ENCODE data around the gene PROM1.

Gene PROM1

DNA sequence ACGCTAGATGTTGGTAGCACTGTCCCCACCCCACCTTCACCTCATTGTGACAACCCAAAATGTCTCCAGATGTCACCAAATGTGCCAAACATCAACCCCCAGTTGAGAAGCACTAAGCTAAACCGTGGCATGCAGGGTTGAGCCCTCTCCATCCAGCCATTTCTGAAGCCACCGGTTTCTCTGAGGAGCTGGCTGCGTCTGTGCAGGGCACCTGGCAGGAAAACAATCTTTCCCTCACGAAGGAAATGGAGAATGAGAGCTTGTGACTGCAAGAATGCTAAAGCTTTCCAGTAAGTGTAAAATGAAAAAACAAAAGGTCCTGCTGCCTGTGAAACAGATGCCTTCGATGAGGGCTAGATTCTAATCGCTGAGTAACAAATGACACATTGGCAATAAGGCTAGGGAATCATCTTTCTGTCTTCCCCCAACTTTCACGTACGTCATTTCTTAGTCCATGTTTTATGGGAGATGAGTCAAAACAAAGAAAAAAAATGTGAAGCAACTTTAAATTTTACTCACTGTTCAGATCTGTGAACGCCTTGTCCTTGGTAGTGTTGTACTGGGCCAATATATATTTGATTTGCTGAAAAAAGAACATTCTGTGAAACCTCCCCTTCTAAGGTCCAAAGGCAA is 59.9 kb downstream of the PROM1 start:
- DNase-seq, result no peak

DNA sequence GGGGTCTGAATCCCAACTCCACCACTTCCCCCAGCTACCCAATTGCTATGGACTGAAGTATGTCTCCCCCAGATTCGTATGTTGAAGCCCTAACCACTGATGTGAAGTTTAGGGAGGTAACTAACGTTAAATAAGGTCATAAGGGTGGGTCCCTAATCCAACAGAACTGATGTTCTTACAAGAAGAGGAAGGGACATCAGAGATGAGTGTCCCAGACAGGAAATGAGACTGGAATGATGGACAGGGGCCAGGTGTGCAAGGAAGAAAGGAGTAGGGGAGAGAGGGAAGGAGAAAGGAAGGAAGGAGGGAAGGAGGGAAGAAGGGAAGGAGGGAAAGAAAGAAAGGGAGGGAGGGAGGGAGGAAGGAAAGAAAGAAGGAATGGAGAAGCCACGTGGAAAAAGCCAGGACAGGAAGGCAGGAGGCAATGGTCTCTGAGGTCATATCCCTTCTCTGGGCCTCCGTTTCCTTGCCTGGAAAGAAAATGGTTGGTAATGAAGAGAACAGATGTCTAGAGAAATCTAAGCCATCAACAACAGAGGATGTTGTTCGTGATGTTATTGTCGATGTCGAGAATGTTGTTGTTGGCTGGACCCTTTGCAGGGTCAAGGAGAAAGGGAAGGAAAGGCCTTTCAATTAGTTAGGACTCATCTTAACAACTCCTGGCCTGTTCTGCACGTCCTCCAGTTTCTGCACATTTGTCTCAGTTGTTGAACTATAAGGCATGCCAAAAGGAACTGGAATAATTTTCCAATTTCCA is 61.8 kb downstream of the PROM1 start:
- DNase-seq, result no peak

DNA sequence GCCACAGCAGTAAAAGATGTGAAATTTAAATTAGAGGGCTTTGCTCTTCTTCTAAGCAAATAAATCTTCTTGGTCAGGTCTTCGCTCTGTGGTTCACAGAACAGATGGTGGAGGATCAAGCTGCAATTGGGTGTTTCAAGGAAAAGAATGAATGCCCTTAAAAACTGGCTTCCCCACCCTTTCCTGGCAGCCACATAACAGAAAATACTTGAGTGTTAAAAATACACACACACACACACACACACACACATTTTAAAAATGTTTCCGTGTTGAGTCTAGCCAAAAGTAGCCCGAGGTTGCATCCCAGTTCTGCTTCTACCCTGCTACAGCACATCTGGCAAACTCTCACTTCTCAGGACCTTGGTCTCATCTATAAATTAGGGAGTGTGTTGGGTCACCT is 64.2 kb downstream of the PROM1 start:
- DNase-seq, result no peak

DNA sequence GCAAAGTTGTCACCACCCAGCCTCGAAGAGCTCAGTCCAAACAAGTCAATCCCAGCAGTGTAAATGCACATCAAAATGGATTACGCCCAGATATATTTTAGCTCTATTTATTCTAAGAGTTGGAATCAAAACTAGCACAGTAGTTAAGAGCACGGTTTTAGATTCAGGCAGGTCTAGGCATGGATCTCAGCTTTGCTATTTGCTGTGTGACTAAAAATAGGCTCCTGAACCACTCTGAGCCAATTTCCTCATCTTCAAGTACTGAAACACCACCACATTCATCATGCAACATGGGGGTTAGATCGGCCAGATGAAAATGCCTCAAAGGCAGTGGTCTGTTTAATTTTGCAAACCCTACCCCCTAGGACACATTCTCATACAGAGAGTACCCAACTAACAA is 65.0 kb downstream of the PROM1 start:
- no peak for DNase-seq

DNA sequence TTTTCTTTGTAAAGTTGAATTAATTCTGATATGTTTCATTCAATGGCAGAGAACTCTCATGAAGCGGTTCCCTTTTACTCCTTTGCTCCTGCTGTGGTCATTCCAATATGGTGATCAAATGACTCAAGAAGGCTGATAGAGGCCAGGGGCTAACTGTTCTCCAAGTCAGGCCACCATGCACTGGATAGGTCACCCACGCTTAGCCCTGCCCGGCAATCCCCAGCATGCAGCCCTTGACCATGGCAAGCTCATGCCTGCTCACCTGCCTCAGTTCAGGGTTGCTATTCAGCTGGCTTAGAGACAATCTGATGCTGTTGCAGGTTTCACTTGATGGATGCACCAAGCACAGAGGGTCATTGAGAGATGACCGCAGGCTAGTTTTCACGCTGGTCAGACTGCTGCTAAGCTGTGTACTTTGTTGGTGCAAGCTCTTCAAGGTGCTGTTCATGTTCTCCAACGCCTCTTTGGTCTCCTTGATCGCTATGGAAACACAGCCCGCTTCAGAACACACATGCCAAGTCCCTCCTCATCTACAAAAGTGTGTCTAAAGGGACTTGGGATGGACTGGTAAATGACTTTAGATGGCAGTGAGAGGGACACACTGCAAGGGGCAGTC is 65.7 kb downstream of the PROM1 start:
- DNase-seq, result no peak

DNA sequence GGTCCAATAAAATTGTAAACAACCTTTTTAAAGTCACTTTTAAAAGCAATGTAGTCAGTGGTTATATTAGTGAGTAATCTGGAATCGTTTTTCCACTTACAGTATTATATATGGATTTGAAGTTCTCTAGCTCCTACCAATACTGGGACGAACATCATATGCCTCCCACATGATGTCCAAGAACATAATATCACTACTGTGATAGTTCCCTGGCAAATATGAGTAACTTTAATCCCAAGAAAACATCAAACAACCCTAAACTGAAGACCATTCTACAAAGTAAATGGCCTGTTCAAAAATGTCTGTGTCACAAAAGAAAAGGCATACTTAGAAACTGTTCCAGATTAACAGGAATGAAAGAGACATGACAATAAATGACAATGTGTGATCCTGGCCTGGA is 67.3 kb downstream of the PROM1 start:
- no peak for DNase-seq

DNA sequence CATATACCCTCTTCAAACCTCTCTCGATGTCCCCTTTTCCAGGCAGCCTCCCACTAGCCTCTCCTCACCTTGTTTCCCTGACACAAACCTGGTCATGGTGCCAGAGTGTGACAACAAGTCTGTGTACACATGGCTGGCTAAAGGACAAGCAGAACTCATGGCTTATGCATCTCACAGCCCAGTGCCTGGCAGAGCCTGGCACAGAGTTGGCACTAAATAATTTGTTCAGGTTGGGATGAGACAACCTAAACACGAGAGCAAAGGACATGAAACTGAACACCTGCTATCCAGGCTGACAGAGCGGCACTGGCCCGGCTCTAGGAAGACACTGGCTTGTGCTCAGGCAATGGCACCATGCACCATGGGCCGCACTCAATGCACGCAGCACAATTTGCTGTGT is 72.7 kb downstream of the PROM1 start:
- no peak for DNase-seq

DNA sequence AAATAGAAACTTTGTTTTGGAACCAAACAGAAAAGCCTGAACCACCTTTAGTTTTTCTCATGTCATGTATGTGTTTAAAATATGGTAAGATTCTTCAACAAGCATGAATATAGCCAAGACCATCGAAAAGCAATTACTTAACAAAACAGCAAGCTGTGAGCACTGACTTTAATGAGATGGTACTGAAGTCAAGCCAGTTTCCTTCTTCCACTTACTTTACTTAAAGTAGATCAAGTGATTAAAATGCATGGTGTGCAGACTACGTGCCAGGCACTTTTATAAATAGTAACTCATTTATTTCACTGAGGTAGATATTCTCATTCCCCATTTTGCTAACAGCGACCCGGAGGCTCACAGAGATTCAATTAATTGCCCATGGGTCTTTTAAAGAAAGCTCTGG is 74.7 kb downstream of the PROM1 start:
- DNase-seq, result no peak

DNA sequence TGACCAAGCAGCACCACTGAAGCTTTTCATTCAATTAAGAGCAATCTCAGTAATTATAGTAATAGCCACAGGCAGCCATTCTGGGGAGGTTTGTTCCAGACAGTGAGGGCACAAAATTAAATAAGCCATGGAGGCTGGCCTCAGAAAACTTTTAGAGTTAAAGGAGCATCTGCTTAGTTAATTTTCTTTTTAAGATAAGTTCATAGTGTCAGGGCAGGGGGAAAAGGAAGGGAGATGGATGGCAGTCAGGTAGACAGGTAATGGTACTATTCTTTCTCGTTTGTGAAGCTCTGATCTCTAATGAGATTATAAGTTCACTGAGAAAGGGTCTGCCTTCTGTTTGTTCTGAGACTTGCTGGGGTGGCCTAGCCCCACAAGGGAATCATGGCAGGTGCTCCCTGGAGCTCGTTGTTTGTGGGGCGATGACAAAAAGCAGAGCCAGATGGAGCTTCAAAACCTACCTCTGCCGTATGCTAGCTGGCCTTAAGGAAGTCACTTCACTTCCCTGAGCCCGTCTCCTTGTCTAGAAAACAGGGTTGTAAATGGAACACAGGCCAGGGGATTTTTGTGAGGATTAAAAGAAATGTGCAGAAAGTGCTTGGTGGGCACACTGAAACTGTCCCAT is 76.2 kb downstream of the PROM1 start:
- no peak for DNase-seq

DNA sequence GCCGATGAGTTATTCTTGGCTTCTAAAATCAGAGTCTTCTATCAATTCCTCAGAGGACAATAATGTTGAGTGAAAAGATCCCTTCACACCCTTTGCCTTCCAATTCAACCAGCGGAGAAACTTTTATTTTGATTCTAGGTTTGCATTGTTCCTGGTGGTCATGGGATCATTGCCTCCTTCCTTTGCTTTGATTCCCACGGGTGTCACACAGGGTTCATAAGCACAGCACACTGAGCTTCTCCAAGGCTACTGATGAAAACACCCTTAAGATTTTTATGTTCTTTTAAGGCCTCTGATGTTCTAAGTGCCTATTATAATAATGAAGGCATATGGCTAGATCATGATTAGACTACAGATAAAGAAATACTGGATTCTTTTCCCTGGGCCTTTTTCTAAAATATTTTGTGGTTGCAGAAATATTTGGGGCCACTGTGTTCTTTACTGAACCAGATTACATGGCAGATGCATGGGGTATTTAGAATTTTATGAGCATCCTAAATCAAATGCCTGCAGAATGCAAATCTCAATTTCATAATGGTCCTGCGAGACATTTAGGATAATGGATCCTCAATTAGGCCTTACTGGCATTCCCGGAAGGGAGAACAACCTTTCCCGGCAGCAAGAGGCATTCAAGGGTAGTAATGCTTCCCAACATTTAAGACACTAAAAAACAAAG is 76.9 kb downstream of the PROM1 start:
- DNase-seq, result no peak

DNA sequence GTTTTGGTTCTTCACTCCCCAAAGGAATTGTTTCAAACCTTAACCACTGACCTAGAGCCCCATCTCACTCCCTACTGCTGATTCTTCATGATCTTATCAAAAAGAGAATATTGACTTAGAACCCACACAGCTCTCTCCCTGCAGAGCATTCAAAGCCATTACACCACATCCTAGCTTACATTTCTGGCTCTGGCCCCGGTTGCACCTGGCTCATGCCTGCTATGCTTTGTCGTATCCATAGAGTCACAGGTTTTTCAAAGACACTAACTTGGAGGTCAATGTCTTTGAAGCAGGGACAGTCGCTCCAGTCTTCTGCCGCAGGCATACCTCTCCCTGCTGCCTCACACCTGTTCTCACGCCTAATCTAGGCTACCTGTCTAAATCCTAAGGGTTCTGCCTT is 78.1 kb downstream of the PROM1 start:
- DNase-seq, result no peak

DNA sequence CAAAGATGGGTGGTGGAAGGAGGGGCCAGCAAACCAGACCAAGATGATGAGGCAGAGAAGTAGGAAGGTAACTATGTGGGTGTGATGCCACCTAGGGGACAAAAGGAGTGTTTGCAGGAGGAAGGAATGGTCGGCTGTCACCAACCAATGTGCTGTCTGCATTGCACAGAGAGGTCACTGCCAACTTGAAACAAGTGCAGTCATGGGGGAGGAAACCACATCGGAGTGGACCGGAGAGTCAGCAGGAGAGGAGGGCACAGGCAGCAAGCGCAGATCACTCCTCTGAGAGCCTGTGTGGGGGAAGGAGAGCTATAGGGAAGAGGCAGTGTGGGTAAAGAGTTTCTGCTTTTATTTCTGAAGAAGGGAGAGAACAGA is 82.4 kb downstream of the PROM1 start:
- no peak for DNase-seq

DNA sequence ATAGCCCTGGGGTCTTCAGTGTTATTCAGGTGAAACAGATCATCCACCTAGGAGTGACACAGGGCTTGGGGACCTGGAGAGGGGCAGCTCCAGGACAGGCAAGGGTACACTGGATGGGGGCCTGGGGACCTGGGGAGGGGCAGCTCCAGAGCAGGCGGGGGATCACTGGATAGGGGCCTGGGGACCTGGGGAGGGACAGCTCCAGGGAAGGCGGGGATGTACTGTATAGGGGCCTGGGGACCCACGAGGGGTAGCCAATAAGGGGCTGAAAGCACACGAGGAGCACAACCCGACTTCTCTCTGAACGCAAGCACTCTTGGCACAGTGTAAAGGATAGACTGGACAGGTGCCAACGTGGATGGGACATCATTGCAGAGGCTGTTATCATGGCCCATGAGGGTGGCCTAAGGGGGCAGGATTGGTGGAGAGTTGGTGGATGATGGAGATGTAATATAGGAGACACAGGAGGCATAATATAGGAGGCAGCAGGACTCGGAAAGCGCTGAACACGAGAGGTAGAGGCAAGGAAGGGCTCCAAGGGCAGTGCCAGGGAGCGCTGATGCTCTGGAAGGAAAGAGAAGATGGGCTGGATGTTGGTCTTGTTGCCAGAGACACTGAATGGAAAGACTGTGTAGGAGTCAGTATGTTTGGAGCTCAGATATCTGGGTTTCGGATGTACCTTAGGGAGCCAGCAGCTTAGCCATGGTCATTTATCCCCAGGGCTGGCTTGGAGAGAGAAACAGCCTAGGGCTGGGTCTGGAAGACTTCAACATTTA is 82.9 kb downstream of the PROM1 start:
- DNase-seq, result peak; percentile 94

DNA sequence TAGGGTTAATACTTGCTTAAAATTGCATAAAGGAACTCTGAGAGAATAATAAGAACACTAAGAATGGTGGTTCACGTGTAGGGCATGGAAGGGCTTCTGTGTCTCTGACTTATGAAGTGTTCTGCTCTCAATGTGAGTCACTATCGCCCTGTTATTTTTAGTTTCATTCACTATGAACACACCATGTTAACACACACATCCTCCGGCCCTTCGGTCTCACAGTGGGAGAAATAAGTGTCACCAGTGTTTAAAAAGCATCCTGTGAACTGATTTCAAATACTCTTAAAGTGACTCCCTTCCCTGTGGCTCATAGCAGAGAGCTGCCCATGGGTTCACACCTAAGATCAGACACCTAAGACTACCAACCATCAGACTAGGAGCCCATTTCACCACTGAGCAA is 87.0 kb downstream of the PROM1 start:
- no peak for DNase-seq

DNA sequence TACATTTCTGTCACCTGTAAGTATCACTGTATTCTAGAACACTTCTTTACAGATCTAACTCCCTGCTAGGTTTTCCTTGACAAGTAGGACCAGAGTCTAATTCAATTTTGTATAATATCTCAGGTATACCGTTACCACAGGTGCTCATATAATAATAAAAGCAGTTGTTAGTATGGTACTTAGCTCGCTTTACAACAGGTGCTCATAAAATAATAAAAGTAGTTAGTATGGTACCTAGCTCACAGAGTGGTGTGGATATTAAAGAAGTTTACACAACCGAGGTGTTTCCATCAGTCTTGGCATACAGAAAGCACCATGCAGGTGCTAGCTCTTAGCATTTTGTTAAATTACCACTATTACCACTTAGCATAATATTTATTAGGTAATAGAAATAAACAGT is 88.0 kb downstream of the PROM1 start:
- no peak for DNase-seq

DNA sequence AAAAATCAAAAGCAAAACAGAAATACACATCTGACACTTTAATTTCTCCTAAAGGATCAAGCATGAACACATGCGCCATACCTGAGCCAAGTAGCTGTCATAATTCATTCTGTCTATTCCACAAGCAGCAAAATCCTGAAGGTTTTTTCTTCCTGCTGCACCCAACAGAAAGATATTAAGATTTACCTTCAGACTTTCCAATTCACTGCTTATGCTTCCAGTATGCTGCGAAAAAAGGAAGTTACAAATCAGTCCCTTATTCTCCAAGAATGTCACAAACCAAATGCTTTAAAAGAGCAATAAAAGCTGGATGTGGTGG is 91.7 kb downstream of the PROM1 start:
- no peak for DNase-seq

DNA sequence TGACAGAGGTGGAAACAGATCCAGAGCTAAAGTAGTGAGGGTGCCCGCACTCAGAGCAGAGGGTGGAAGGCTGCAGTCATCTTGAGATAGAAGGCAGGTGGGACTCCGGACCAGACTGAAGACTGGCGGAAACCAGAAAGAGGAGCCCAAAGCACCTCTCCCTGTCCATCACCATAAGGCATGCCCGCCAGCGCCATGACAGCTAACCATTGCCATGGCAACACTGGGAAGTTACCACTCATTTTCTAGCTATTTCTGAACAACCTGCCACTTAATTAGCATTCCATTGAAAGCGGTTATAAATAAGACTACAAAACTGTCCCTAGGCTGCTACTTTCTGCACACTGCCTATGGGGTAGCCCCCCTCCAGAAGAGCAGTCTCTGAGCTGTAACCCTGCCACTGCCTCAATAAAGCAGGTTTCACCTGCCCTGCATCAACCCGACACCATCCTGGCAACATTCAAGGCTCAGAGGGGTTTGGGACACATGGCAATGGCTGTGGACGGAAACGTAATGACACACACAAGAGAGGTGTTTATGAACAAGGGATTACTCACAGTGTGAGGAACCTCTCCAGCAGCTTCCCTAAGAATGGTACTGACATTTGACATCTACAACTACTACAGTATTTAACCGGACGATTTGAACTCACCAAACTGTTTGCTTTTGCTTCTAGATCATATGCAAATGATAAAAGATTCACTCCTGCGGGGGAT is 93.1 kb downstream of the PROM1 start:
- no peak for DNase-seq

DNA sequence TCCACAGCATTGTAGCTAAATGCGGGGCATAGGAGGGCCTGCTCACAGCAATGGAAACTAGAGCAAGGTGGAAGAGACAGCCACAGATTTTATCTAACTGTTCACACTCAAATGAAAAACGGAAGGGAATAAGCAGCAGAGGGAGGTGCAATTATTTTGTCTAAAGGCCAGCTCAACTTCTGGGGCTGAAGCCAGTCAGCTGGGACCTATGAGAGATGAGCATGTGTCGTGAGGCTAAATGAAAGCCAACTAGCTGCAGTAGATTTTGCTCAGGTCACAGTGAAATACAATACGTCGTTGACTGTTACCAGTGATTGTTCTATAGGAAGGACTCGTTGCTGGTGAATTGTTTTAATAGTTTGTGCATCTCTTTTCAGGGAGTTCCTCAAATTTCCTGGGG is 94.4 kb downstream of the PROM1 start:
- DNase-seq, result no peak

DNA sequence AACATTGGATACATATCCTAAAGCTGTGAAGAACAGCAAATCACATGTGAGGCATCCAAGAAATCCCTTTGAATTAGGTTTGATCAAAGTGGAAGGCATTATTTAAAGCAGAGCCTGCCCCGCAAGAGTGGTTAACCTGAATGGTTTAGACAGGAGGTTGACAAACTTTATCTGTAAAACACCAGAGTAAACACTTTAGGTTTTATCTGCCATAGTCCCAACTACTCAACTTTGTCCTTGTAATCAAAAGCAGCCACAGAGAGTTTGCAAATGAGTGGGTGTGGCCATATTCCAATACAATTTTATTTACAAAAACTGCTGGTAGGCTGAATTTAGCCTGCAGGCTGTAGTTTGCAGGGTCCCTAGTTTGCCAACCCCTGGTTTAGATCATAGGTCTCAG is 95.6 kb downstream of the PROM1 start:
- no peak for DNase-seq

DNA sequence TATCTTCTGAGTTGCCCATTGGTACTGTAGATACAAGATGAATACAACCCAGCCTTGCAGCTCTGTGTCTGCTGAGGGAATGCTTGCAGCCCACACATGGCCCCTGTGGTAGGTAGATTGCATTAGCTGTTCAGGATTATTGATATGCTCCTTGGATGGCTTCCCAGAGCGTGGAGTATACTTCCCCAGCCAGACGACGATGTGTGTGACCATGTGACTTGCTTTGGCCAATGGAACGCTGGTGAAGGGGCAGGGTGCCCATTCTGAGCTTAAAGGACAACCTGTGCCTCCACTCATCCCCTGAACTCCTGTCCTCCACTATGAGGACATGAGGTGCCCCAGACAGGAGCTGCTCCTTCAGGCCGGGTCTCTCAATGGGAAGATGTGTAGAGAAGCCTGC is 96.9 kb downstream of the PROM1 start:
- DNase-seq, result no peak

DNA sequence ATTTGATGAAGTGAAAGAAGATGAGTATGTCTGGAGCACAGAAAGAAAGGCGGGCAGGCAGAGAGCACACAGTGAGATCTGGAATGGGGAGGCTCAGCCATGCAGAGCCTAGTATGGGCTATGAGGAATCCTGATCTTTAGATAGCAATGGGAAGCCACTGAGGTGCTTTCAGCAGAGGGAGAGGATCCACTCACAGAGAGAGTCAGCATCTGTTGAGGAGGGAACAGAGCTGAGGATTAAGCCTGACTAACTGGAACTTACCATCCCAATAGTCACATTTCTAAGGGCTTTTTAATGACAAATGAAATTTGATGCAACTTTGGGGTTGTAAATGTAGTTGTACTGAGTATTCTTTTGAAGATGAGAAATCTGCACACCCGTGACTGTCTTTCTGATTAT is 100.2 kb downstream of the PROM1 start:
- DNase-seq, result no peak

DNA sequence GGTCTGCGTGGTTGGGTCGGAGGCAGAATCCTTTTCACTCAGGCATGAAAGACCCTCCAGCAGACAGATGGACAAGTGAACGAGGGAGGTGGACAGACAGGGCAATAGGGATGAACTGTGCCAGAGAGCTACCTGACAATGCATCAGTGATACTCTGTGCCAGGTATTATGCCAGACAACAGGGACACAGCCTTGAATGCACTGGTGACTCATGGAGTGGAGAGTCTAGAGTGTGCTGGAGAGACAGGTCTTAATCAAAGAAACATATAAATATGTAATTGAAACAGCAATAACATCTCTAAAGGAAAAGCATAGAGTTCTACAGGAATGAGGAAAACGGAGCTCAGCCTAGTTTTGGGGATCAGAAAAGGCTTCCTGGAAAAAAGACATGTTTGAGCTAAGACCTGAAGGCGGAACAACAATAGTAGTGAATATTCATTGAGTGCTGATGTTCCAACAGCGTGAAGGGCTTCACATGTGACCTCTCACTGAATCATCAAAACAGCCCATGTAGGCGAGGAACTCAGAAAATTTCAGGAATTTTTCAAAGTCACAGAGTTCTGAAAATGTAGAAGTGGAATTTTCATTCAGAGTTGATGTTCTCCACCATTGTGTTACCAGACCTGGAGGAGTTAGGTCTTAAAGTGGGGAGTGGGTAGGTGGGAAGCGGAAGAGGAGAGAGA is 100.8 kb downstream of the PROM1 start:
- no peak for DNase-seq
